ENCODE results near the gene CHST11. TPM values are rescaled to one million over a fixed set of nuclear protein-coding genes. Genes with fewer than 3 reads are reported as not detected.
A peak's percentile ranks its signal among the peaks of the same experiment; 100 is the strongest.

The CHST11 gene
- total and polyA plus RNA-seq, 10 of the 15 experiments (the other 5 are each of a cell fraction or from before 2014, with no cell fraction given), result 1.9 to 38.1 (median 17.2) TPM

- no peak for TF ChIP-seq NFYA (IDR thresholded peaks at IDR 0.05; ENCODE audit: borderline replicate concordance, low read depth, low read length)
- TF ChIP-seq SMAD5 (IDR thresholded peaks at IDR 0.05; ENCODE audit: low read depth), result no peak
- 0 out of 2 replicates have a peak, but pooled peaks have one; percentile 59 for TF ChIP-seq PML (IDR thresholded peaks at IDR 0.05; ENCODE audit: low read length)
- no peak for TF ChIP-seq IRF5 (IDR thresholded peaks at IDR 0.05; ENCODE audit: borderline replicate concordance)
- no peak for TF ChIP-seq MXI1 (IDR thresholded peaks at IDR 0.05; ENCODE audit: low read depth, low read length)
- TF ChIP-seq REST (IDR thresholded peaks at IDR 0.05; ENCODE audit: low read depth, low read length), result no peak
- no peak for TF ChIP-seq ZNF274 (IDR thresholded peaks at IDR 0.05; ENCODE audit: insufficient read depth, insufficient read length)
- TF ChIP-seq NRF1 (conservative IDR thresholded peaks at IDR 0.05; ENCODE audit: low read depth, low read length), result no peak
- 0 out of 2 replicates have a peak, but pooled peaks have one; percentile 33 for TF ChIP-seq PAX5 (IDR thresholded peaks at IDR 0.05; ENCODE audit: borderline replicate concordance, low read depth, low read length)
- no peak for TF ChIP-seq CREB1 (IDR thresholded peaks at IDR 0.05; ENCODE audit: low read depth)
- TF ChIP-seq ASH2L (IDR thresholded peaks at IDR 0.05; ENCODE audit: borderline replicate concordance, low read depth), result no peak
- 0 out of 2 replicates have a peak, but pooled peaks have one; percentile 52 for TF ChIP-seq POLR2AphosphoS5 (IDR thresholded peaks at IDR 0.05; ENCODE audit: low read length)
- no peak for TF ChIP-seq ZBTB4 (CRISPR knock-in tag; IDR thresholded peaks at IDR 0.05)
- no peak for TF ChIP-seq MYC (IDR thresholded peaks at IDR 0.05; ENCODE audit: insufficient read depth, insufficient read length, insufficient replicate concordance, low read length, severe bottlenecking)
- TF ChIP-seq MEF2B (IDR thresholded peaks at IDR 0.05; ENCODE audit: partially characterized antibody, poor library complexity, severe bottlenecking), result no peak
- TF ChIP-seq MLLT1 (IDR thresholded peaks at IDR 0.05), result no peak
- no peak for TF ChIP-seq SREBF1 (IDR thresholded peaks at IDR 0.05; ENCODE audit: low read length)
- no peak for TF ChIP-seq KLF5 (IDR thresholded peaks at IDR 0.05; ENCODE audit: partially characterized antibody)
- TF ChIP-seq IRF4 (IDR thresholded peaks at IDR 0.05; ENCODE audit: low read depth, low read length), result peak; percentile 92
- TF ChIP-seq NR2C1 (IDR thresholded peaks at IDR 0.05), result peak; percentile 17; the same call in 1 of the 2 replicates
Observed at GRCh38 chr12:104462931-104463339, 6.2 kb downstream of the CHST11 start (continued).
